Adrenal gland (tissue), 5 donors: ENCODE results near the gene TRIM69.

Experiments used
- CTCF ChIP-seq, 6 experiments: fragments of 450-650 bp in 4 of 6; fragments of 200-600 bp in 2 of 6; sonication (generic) in 1 of 6; IDR thresholded peaks; 1 replicate in 5 of 6; 2 replicates in 1 of 6; pipeline versions ENCODE4 v1.5.1 to v1.8.0; 2016 to 2021; ENCODE audit warnings: antibody characterized with exemption in 6 of 6, mild to moderate bottlenecking in 2 of 6, moderate library complexity in 1 of 6
- POLR2A ChIP-seq, 2 donors: fragments of 450-650 bp; IDR thresholded peaks; one replicate each; pipeline ENCODE4 v1.6.1; 2017; ENCODE audit warnings: antibody characterized with exemption in 2 of 2, mild to moderate bottlenecking in 2 of 2, moderate library complexity in 1 of 2
- donor health status: DM: no; HTN: no; CAD: no.

DNA sequence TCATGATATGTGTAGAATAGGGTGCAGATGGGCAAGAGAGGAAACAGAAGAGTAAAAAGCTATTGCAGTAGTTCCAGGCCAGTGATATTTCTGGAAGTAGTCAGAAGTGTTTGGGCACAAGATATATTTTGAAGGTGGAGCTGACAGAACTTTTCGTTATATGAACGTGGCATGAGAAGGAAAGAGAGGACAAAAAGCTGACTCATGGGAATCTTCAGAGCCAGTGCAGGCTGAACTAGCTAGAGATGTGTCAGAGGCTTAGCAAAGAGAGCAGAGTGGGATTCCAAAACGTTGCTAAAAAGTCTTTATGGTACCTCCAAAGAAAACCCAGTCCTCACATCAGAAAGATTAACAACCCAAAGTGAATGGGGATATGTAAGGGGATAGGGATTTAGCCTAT, 28.7 kb downstream of the TRIM69 start:
- TF ChIP-seq POLR2A (IDR thresholded peaks at IDR 0.05) (no peak), CTCF (IDR thresholded peaks at IDR 0.05) (no peak)
